IMR-90 (cell line): ENCODE results near the gene ST7.
A peak's percentile ranks its signal among the peaks of the same experiment; 100 is the strongest.

ENCODE experiments used
- BHLHE40 ChIP-seq: fragments of 150-350 bp; IDR thresholded peaks from 2 replicates; pipeline ENCODE4 v1.6.1; 2016; ENCODE audit warnings: mild to moderate bottlenecking, low read depth, low read length
- CHD1 ChIP-seq: IDR thresholded peaks from 2 replicates; pipeline ENCODE4 v1.6.1; 2012; ENCODE audit warnings: low read depth, low read length, improper control_type of control experiment
- MAFK ChIP-seq: IDR thresholded peaks from 2 replicates; pipeline ENCODE4 v1.6.1; 2012; ENCODE audit warnings: low read depth, low read length, improper control_type of control experiment
- MAZ ChIP-seq: IDR thresholded peaks from 2 replicates; pipeline ENCODE4 v1.6.1; 2012; ENCODE audit warnings: low read depth, mild to moderate bottlenecking, low read length, improper control_type of control experiment, moderate library complexity, borderline replicate concordance
- MXI1 ChIP-seq: IDR thresholded peaks from 2 replicates; pipeline ENCODE4 v1.6.1; 2012; ENCODE audit warnings: low read depth, mild to moderate bottlenecking, low read length, moderate library complexity, borderline replicate concordance
- POLR2A ChIP-seq: IDR thresholded peaks from 2 replicates; pipeline ENCODE4 v1.6.1; 2012; ENCODE audit warnings: mild to moderate bottlenecking, low read depth, low read length
- RAD21 ChIP-seq: IDR thresholded peaks from 2 replicates; pipeline ENCODE4 v1.6.1; 2012; ENCODE audit warnings: low read length, improper control_type of control experiment
- RCOR1 ChIP-seq: IDR thresholded peaks from 2 replicates; pipeline ENCODE4 v1.6.1; 2012; ENCODE audit warnings: mild to moderate bottlenecking, low read length, improper control_type of control experiment; ENCODE audit not compliant: insufficient replicate concordance
- RFX5 ChIP-seq: IDR thresholded peaks from 2 replicates; pipeline ENCODE4 v1.8.0; 2012; ENCODE audit warnings: low read depth, mild to moderate bottlenecking, low read length, moderate library complexity
- SMC3 ChIP-seq: fragments of 150-350 bp; IDR thresholded peaks from 2 replicates; pipeline ENCODE4 v1.6.1; 2016; ENCODE audit warnings: low read depth, mild to moderate bottlenecking, antibody characterized with exemption, low read length, moderate library complexity
- TF ChIP-seq, protein P1 (sequence below): fragments of 150-350 bp; IDR thresholded peaks from 2 replicates; pipeline ENCODE4 v1.6.1; 2016; ENCODE audit warnings: low read depth, mild to moderate bottlenecking, low read length, moderate library complexity, borderline replicate concordance
- TF ChIP-seq, protein P2 (sequence below): conservative IDR thresholded peaks from 2 replicates; pipeline ENCODE4 v1.5.1; 2012; ENCODE audit warnings: mild to moderate bottlenecking, low read depth, low read length, improper control_type of control experiment
- TF ChIP-seq, protein P3 (sequence below): fragments of 150-350 bp; IDR thresholded peaks from 2 replicates; pipeline ENCODE4 v1.6.1; 2017; ENCODE audit warnings: mild to moderate bottlenecking, antibody characterized with exemption, low read length, low read depth

DNA sequence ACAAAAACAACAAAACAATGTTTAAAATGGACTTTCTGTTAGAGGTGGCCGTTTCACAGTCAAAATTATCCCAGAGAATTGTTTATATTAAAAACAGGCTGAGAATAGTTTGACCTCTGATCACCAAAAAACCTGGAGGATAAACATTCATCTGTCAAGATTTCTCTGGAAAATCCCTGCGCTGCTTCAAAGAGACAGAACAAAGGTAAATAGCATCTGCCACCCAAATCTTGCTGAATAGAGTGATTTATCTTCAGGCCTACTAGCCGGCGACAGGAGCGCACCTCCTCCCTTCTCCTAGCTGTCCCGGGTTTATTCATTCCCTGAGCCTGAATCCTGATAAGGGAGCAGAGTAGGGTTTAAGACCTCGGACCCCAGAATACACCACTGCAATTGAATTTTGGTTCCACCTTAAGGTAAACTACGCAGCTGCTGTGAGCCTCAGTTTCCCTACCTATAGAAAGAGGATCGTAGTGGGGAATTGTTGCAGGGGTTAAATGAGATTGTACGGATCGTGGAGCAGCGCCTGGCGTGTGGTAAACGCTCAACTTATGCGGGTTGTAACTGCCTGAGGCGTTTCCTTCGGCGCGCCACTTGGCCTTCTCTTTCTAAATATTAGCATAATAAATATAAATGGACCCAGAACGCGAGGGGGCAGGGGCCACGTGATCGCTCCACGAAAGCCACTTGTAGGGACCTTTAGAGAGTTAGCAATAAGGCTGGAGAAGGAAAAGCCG lies 498 bp upstream of the ST7 start:
- TF ChIP-seq RCOR1 (no peak), CHD1 (no peak), RAD21 (no peak), MAZ (no peak), POLR2A (no peak; the same call in 1 of the 2 replicates), MXI1 (no peak), SMC3 (no peak), BHLHE40 (no peak), RFX5 (no peak), MAFK (no peak)
- TF ChIP-seq, protein P1, sequence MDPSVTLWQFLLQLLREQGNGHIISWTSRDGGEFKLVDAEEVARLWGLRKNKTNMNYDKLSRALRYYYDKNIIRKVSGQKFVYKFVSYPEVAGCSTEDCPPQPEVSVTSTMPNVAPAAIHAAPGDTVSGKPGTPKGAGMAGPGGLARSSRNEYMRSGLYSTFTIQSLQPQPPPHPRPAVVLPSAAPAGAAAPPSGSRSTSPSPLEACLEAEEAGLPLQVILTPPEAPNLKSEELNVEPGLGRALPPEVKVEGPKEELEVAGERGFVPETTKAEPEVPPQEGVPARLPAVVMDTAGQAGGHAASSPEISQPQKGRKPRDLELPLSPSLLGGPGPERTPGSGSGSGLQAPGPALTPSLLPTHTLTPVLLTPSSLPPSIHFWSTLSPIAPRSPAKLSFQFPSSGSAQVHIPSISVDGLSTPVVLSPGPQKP: no peak
- TF ChIP-seq, protein P2, sequence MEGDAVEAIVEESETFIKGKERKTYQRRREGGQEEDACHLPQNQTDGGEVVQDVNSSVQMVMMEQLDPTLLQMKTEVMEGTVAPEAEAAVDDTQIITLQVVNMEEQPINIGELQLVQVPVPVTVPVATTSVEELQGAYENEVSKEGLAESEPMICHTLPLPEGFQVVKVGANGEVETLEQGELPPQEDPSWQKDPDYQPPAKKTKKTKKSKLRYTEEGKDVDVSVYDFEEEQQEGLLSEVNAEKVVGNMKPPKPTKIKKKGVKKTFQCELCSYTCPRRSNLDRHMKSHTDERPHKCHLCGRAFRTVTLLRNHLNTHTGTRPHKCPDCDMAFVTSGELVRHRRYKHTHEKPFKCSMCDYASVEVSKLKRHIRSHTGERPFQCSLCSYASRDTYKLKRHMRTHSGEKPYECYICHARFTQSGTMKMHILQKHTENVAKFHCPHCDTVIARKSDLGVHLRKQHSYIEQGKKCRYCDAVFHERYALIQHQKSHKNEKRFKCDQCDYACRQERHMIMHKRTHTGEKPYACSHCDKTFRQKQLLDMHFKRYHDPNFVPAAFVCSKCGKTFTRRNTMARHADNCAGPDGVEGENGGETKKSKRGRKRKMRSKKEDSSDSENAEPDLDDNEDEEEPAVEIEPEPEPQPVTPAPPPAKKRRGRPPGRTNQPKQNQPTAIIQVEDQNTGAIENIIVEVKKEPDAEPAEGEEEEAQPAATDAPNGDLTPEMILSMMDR: no peak
- TF ChIP-seq, protein P3, sequence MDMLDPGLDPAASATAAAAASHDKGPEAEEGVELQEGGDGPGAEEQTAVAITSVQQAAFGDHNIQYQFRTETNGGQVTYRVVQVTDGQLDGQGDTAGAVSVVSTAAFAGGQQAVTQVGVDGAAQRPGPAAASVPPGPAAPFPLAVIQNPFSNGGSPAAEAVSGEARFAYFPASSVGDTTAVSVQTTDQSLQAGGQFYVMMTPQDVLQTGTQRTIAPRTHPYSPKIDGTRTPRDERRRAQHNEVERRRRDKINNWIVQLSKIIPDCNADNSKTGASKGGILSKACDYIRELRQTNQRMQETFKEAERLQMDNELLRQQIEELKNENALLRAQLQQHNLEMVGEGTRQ: peak; percentile 76
